B cell (primary cell): ENCODE data around the gene ANKRD40CL. TPM values are rescaled to one million over a fixed set of nuclear protein-coding genes. Genes with fewer than 3 reads are reported as not detected.

Source experiments
- ATAC-seq: fragments of 200-7000 bp; cut with Tn5 transposase; one replicate; pipeline ENCODE4 v1.10.0; 2021; ENCODE audit warnings: low read depth, mild to moderate bottlenecking, moderate number of reproducible peaks, moderate library complexity
- CTCF ChIA-PET: fragments of 350-600 bp; sonication (Branson Sonifier 250); formaldehyde crosslinking; loops from one replicate; lab custom pipeline; 2021; ENCODE audit warnings: antibody characterized with exemption, inconsistent platforms; lab: Charles Lee
- POLR2A ChIA-PET: fragments of 350-600 bp; sonication (Branson Sonifier 250); formaldehyde crosslinking; loops from one replicate; lab custom pipeline; 2021; ENCODE audit warnings: antibody characterized with exemption; lab: Charles Lee
- DNase-seq: peaks from one replicate; pipeline ENCODE4 v3.0.0; 2013
- H2AFZ ChIP-seq: 2 replicates; pipeline ENCODE4 v1.6.1; 2012; ENCODE audit warnings: mild to moderate bottlenecking, low read depth, low read length; ENCODE audit not compliant: insufficient read depth, poor library complexity, severe bottlenecking
- H3K27ac ChIP-seq, 2 donors: 1 replicate in 1 of 2; 2 replicates in 1 of 2; pipeline ENCODE4 v1.5.1; 2012 to 2013; ENCODE audit warnings: low read length in 2 of 2, mild to moderate bottlenecking in 2 of 2, moderate library complexity in 1 of 2
- H3K27me3 ChIP-seq, 4 experiments: fragments of 200-600 bp in 1 of 4; sonication (generic) in 1 of 4; replicated peaks in 1 of 4; 1 replicate in 2 of 4; 2 replicates in 2 of 4; pipeline versions ENCODE4 v1.6.1 to v1.7.0; 2013 to 2016; ENCODE audit warnings: low read length in 3 of 4, mild to moderate bottlenecking in 2 of 4, mixed read lengths in 1 of 4, moderate library complexity in 1 of 4; ENCODE audit not compliant: insufficient read depth in 4 of 4, control insufficient read depth in 3 of 4; ENCODE audit errors: control extremely low read depth in 1 of 4
- H3K36me3 ChIP-seq, 2 experiments: replicated peaks in 1 of 2; 1 replicate in 1 of 2; 2 replicates in 1 of 2; pipeline versions ENCODE4 v1.6.1 to v1.7.1; 2013; ENCODE audit warnings: low read length in 1 of 2; ENCODE audit not compliant: insufficient read depth in 2 of 2, control insufficient read depth in 1 of 2; ENCODE audit errors: control extremely low read depth in 1 of 2, extremely low read depth in 1 of 2
- H3K4me1 ChIP-seq, 2 donors: fragments of 200-600 bp in 1 of 2; sonication (generic) in 1 of 2; 1 replicate in 1 of 2; 2 replicates in 1 of 2; pipeline versions ENCODE4 v1.5.1 to v1.6.1; 2013 to 2017; ENCODE audit warnings: low read length in 2 of 2; ENCODE audit not compliant: control insufficient read depth in 2 of 2, insufficient read depth in 2 of 2
- H3K4me2 ChIP-seq: replicated peaks from 2 replicates; pipeline ENCODE3; 2012; ENCODE audit warnings: mild to moderate bottlenecking, low read depth, low read length; ENCODE audit not compliant: poor library complexity, severe bottlenecking
- H3K4me3 ChIP-seq, 5 experiments: fragments of 200-600 bp in 1 of 5; sonication (generic) in 1 of 5; 1 replicate in 3 of 5; 2 replicates in 2 of 5; pipeline versions ENCODE4 v1.5.1 to v1.7.0; 2011 to 2016; ENCODE audit warnings: low read length in 4 of 5, mild to moderate bottlenecking in 4 of 5, low read depth in 2 of 5, control low read depth in 1 of 5, moderate library complexity in 1 of 5; ENCODE audit not compliant: insufficient read depth in 1 of 5; ENCODE audit errors: control extremely low read depth in 1 of 5, extremely low read depth in 1 of 5
- H3K79me2 ChIP-seq: fragments of 200-600 bp; sonication (generic); one replicate; pipeline ENCODE4 v1.6.0; 2016; ENCODE audit warnings: low read length; ENCODE audit not compliant: control insufficient read depth, insufficient read depth
- H3K9ac ChIP-seq: fragments of 200-600 bp; sonication (generic); 2 replicates; pipeline ENCODE4 v1.6.1; 2017; ENCODE audit warnings: mild to moderate bottlenecking, low read length, moderate library complexity
- H3K9me3 ChIP-seq, 3 donors: one replicate each; pipeline versions ENCODE4 v1.6.1 to v1.7.1; 2013; ENCODE audit warnings: low read length in 2 of 3; ENCODE audit not compliant: control insufficient read depth in 2 of 3, insufficient read depth in 1 of 3; ENCODE audit errors: control extremely low read depth in 1 of 3
- H4K20me1 ChIP-seq: 2 replicates; pipeline ENCODE4 v1.6.0; 2012; ENCODE audit warnings: mild to moderate bottlenecking, low read length; ENCODE audit not compliant: insufficient read depth, control insufficient read depth, poor library complexity, severe bottlenecking
- H3K27ac Mint-ChIP-seq: one replicate; pipeline ENCODE4 v1.8.0; 2021; ENCODE audit warnings: mixed read lengths
- H3K27me3 Mint-ChIP-seq: one replicate; pipeline ENCODE4 v1.8.0; 2021; ENCODE audit warnings: mixed read lengths
- H3K4me1 Mint-ChIP-seq: one replicate; pipeline ENCODE4 v1.8.0; 2021; ENCODE audit warnings: mixed read lengths
- H3K4me3 Mint-ChIP-seq: one replicate; pipeline ENCODE4 v1.8.0; 2021; ENCODE audit warnings: mixed read lengths
- H3K9me3 Mint-ChIP-seq: one replicate; pipeline ENCODE4 v1.8.0; 2022; ENCODE audit warnings: mixed read lengths; ENCODE audit not compliant: insufficient read depth
- CTCF ChIP-seq: fragments of 200-600 bp; IDR thresholded peaks from one replicate; pipeline ENCODE4 v1.8.0; 2022; ENCODE audit warnings: antibody characterized with exemption, mild to moderate bottlenecking
- EZH2 ChIP-seq: IDR thresholded peaks from 2 replicates; pipeline ENCODE4 v1.6.1; 2012; ENCODE audit warnings: borderline replicate concordance, low read depth, mild to moderate bottlenecking, moderate library complexity, low read length; ENCODE audit not compliant: insufficient read depth, poor library complexity, severe bottlenecking
- WGBS: methylation state at CpG from one replicate; pipeline ENCODE4 v1.1.5; 2013; ENCODE audit warnings: missing lambda C conversion rate; ENCODE audit not compliant: insufficient coverage; 5-methylcytosine and 5-hydroxymethylcytosine counted together
- intact Hi-C: fragments of 100-400 bp; cut with micrococcal nuclease; formaldehyde crosslinking; loops from one replicate; pipeline ENCODE4 v1.10.0; 2022
- polyA plus RNA-seq: library from polyadenylated mRNA; depleted of rRNA; stranded (reverse); fragments of >200 nt; gene quantifications from 2 replicates; pipeline ENCODE4 v1.2.3, GENCODE V29; 2012
- total RNA-seq, 2 donors: library from RNA; stranded (reverse); fragments of 120-200 nt in 1 of 2; gene quantifications; 1 replicate in 1 of 2; 2 replicates in 1 of 2; pipeline versions ENCODE4 v1.2.3 to v1.2.4, GENCODE V29; 2013 to 2022

Gene ANKRD40CL
- total and polyA plus RNA-seq, 2 donors (not counting 1 experiment from before 2014, with no cell fraction given), result not detected

- Mint-ChIP-seq H3K4me1 (peaks cover 37% of the 10 kb centered on the region), H3K9me3 (no peaks in the 10 kb centered on the region), H3K27ac (no peak overlapping the region), H3K4me3 (peak overlapping the region; percentile 34), H3K27me3 (no peaks in the 10 kb centered on the region)
- Histone ChIP-seq H3K79me2 (no peaks in the 10 kb centered on the region), H3K4me2 (peak overlapping the region; percentile 68), H3K9ac (no peak overlapping the region), H3K9me3 (no peaks in the 10 kb centered on the region), H2AFZ (peak overlapping the region; percentile 68), H3K4me3 (no peak overlapping the region), H3K4me1 (peaks cover 32 to 36% of the 10 kb centered on the region in 2 donors), H4K20me1 (no peaks in the 10 kb centered on the region), H3K36me3 (no peaks in the 10 kb centered on the region), H3K27me3 (no peaks in the 10 kb centered on the region), H3K27ac (no peak overlapping the region)
- TF ChIP-seq EZH2, result no peak
- TF ChIP-seq CTCF, result no peak
- intact Hi-C loops, result loop anchor here (1.0 to 5.0 kb wide), 2 partner anchors 42 to 389 kb away; partner anchors contain the start of gene NME1
- 90% methylated on average over 1 of the region's 2 CpGs for WGBS
- ChIA-PET CTCF (interaction anchor here (0.8 to 3.3 kb wide), 5 partner anchors 16 to 389 kb away, joined by 3 to 13 read pairs (median 3); partner anchors contain the start of gene NME1), POLR2A (interaction anchor here (0.5 to 0.6 kb wide), 2 partner anchors 46 to 441 kb away, joined by 3 to 4 read pairs; no protein-coding TSS in a partner anchor)
- ATAC-seq (no peak), DNase-seq (no peak)
These were observed 3.4 kb downstream of the ANKRD40CL start for GRCh38 chr17:50763716-50764475.

- no peak overlapping the region for H2AFZ ChIP-seq
- no peak overlapping the region for H3K9ac ChIP-seq
- H4K20me1 ChIP-seq, result no peaks in the 10 kb centered on the region
- peaks cover 37% of the 10 kb centered on the region for H3K4me1 Mint-ChIP-seq
- peak overlapping the region; percentile 49 for H3K4me3 Mint-ChIP-seq
- DNase-seq (no peak), ATAC-seq (no peak)
- no peak overlapping the region for H3K27ac Mint-ChIP-seq
- H3K4me1 ChIP-seq, result peaks cover 32 to 36% of the 10 kb centered on the region in 2 donors
- H3K9me3 Mint-ChIP-seq, result no peaks in the 10 kb centered on the region
- no peak overlapping the region for H3K27ac ChIP-seq
- no peak overlapping the region for H3K4me2 ChIP-seq
- POLR2A ChIA-PET, result interaction anchor here (0.6 kb wide), 2 partner anchors 45 to 200 kb away, joined by 4 to 7 read pairs; no protein-coding TSS in a partner anchor
- no CpG with 5 or more reads among the region's 2 CpGs for WGBS
- no peaks in the 10 kb centered on the region for H3K36me3 ChIP-seq
- intact Hi-C loops, result loop anchor here (5.0 kb wide), 1 partner anchor 40 kb away; no protein-coding TSS in a partner anchor
- H3K4me3 ChIP-seq, result no peak overlapping the region
- H3K27me3 ChIP-seq, result no peaks in the 10 kb centered on the region
- no peak for TF ChIP-seq EZH2
- CTCF ChIA-PET, result interaction anchor here (0.8 to 3.3 kb wide), 3 partner anchors 21 to 266 kb away, joined by 3 to 13 read pairs (median 3); no protein-coding TSS in a partner anchor
- H3K27me3 Mint-ChIP-seq, result no peaks in the 10 kb centered on the region
- no peaks in the 10 kb centered on the region for H3K79me2 ChIP-seq
- H3K9me3 ChIP-seq, result no peaks in the 10 kb centered on the region
These were observed 5.1 kb downstream of the ANKRD40CL start for GRCh38 chr17:50762177-50762576.
